Measurements from ENCODE around the gene NUDT21.
A peak's percentile ranks its signal among the peaks of the same experiment; 100 is the strongest.
"Not testable (repeated sequence)": the region's sequence is repeated elsewhere in the genome, so short reads cannot be mapped to it uniquely, and the experiment has no call there.

NUDT21 gene

DNA sequence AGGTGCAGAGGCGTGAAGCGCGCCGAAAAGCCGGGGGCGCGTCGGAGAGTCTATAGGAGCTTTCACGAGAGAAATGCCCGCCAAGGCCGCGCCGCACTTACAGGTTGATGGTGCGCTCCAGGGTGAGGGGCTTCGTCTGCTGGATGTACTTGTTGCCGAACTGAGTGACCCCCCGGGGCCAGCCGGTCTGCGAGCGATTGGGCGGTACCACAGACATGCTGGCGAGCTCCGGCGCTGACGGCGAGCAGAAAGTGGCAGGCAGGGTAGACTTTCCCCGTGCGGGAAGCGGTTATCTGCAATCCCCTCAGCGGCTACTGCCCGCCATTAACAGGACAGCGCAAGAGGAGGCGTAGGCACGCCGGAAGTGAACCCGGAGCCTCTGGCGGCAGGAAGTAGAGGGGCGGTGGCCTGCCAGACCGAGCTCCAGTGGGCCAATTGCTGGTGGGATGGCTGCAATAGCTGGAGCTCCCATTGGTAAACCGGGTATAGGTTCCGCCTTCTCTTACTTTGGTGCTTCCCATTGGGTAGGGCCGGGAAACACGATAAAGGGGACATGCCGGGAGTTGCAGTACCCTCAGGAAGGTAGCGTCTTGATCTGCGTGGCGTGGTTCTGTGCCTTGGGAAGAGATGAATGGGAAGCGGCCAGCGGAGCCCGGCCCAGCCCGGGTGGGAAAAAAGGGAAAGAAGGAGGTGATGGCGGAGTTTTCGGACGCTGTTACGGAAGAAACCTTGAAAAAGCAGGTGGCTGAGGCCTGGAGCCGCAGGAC lies at the start of gene NUDT21, which contains the start of gene OGFOD1:
NUDT21 (minus strand) TSS at position 347 of the 767 bp plus-strand sequence; CDS start at position 217, 130 bp downstream.
OGFOD1 (plus strand) TSS at position 569 of the 767 bp plus-strand sequence; CDS start at position 628, 59 bp downstream.
- DNase-seq (ENCODE audit: low read depth) = peak; percentile 88

DNA sequence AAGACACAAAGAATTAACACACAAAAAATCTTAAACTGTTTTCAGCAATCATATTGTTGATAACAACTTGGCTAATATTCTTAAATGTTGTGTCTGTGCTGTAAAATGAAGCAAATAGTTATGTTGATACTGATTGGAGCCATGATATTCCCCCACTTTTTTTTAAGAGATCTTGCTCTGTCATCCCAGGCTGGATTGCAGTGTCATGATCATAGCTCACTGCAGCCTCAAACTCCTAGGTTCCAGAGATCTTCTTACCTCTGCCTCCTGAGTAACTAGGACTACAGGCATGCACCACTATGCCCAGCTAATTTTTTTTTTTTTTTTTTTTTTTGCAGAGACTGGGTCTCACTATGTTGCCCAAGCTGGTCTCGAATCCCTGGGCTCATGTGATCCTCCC lies 42.7 kb upstream of the NUDT21 start:
- DNase-seq (ENCODE audit: low read depth) = no peak

DNA sequence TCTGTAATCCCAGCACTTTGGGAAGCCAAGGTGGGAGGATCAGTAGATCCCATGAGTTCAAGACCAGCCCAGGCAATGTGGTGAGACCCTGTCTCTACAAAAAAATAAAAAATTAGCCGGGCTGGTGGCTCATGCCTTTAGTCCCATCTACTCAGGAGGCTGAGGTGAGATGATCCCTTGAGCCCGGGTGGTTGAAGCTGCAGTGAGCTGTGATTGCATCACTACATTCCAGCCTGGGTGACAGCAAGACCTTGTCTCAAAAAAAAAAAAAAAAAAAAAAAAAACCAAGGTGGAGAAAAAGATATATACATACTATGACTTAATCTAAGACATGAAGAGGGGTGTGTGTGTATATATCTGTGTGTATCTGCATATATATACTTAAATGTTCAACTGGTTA lies 42.0 kb upstream of the NUDT21 start:
- DNase-seq (ENCODE audit: low read depth) = no peak

DNA sequence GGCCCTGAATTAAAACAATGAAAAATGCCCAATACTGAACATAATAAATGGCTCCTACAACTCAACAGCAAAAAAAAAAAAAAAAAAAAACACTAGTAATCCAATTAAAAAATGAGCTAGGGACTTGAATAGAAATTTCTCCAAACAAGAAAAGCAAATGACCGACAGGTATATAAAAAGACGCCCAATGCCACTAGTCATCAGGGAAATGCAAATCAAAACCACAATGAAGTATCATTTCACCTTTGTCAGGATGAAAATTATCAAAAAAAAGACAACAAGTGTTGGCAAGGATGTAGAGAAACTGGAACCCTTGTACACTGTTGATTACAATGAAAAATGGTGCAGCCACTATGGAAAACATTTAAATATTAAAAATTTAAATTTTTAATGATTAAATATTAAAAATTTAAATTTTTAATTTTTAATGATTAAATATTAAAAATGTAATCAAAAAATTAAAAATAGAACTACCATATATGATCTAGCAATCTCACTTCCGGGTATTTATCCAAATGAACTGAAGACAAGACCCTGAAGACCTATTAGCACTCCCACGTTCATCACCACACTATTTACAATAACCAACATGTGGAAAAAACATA lies 40.6 kb upstream of the NUDT21 start:
- no peak for DNase-seq (ENCODE audit: low read depth)

DNA sequence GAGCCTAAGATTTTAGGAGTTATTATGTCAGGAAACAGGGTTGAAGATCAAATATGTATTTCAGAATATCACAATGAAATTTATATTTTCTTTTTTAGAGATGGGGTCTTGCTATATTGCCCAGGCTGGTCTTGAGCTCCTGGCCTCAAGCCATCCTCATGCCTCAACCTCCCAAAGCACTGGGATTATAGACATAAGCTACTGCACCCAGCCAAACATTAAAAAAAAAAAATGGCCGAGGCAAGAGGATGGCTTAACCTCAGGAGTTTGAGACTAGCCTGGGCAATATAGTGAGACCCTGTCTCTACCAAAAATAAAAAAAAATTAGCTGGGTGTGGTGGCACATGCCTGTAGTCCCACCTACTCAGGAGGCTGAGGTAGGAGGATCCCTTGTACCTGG lies 37.7 kb upstream of the NUDT21 start:
- DNase-seq (ENCODE audit: low read depth) = not testable (repeated sequence)

DNA sequence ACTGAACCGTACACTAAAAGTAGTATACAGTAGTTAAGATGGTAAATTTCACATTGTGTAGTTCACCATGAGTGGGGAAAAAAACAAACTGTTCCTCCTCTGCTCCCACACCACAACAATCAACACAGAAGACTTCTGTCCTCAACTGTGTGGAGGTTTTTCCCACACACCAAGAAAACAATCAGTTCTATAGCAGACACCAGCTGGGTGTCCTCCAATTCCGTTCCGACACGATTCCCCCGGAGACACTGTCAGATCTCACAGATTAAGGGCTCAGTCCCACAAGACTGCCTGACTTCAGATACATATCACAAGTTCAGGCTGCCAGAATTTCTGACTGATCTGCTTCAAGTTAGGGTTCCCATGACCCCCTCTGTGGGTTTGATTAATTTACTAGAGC lies 36.9 kb upstream of the NUDT21 start:
- DNase-seq (ENCODE audit: low read depth) = no peak

DNA sequence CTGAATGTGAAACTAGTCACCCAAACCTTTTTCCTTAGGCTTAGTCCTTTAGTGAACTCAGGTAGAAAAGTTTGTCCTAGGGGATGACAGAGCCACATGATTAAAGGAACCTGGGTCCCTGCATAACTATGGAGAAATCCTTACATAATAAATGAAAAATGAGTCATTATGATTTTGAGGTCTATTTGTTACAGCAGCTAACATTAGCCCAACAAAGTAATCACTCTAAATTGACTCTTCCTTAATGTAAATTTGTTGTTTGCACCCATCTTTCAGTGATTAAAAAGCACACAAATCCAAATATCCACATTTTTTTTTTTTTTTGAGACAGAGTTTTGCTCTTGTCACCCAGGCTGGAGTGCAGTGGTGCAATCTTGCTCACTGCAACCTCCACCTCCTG lies 32.3 kb upstream of the NUDT21 start:
- no peak for DNase-seq (ENCODE audit: low read depth)

DNA sequence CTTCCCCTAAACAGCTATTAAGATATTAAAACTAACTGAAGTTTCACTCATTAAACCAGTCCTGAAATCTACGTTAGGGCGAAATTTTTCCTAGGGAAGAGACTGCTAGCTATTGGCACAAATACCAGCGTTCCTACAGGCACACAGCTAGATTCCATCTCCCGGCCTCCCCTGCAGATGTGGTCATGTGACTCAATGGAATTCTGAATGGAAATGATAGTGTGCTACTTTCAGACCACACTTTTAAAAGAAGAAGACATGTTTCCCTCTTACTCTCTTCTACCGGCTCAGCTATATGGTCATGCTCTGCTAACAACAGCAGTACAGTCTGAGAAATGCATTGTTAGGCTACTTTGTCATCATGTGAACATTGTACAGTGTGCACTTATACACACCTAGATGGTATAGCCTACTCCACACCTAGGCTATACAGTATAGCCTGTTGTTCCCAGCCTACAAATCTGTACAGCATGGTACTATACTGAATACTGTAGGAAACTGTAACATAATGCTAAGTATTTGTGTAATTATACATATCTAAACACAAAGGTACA lies 31.6 kb upstream of the NUDT21 start:
- no peak for DNase-seq (ENCODE audit: low read depth)

DNA sequence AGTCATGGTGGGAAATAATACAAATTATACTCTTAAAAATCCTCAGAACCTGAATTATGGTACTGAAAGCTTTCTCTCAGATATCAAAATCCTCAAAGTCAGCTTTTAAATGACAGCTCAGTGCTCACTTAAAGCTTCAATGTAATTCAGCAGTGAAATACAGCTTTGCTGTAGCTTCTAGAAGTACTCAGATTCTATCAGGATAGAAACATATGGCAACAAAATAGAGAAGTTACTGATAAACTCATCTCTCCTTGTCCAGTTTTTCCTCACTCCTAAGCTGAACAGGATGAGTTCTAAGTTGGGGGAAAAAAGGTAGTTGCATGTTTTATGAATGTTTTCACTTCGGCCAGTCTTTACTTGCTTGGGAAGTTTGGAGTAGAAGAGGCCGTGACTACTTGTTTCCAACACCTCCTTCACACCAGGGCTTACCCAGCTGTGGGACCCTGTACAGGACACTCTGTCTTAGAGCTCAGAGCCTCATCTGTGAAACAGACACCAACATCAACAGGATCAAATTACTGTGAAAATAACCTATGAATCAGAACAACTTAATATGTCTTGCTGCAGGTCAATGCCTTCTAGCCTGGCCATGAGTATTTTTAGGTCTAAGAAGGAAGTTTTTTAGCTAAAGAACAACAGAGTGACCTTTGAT lies 30.5 kb upstream of the NUDT21 start:
- no peak for DNase-seq (ENCODE audit: low read depth)

DNA sequence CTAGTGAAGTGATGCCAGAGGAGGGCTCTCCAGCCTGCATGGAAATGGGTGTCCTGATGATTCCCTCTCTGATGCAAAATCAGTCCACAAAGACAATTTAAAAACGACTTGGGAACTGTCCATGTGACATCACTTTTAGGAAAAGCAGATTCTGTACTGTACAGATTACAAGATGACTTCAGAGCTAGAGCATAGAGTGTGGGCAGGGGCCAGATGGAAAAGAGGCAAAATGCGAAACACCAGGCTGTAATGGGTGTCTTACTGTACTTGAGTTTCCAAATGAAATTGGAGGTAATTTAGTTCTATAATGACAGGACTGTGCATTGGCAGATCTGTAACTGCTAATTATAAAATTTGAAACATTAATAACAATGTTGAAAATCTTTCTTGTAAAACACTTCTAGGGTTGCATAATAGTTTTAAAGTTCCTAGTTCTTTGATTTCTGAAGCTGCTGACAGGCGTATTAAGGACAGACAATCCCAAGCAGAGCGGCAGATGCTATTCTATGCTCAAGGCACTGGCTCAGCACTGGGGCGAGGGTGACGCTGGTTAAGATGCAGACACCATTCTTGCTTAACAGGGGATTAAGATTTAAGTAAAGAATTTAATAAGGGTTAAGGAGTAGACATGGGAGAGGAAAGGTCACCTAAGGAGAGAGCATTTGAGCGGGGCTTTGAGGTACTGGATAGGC lies 29.8 kb upstream of the NUDT21 start:
- no peak for DNase-seq (ENCODE audit: low read depth)

DNA sequence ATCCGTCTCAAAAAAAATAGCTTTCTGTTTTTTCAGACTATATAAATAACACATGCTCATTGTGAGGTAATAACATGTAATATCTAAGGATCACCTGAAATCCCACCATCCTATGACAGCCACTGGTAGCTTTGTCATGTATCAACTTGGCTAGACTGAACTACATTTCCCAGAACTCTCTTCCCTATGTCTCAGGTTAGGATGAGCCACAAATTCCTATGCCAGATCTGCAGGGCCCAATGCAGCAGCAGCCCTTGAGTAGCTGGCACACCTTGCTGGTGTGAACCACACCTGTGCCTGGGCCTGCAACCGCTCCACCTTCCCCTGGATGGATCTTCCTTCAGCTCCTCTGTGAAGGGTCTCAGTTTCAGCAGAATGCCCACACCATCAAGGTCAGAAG lies 28.3 kb upstream of the NUDT21 start:
- no peak for DNase-seq (ENCODE audit: low read depth)

DNA sequence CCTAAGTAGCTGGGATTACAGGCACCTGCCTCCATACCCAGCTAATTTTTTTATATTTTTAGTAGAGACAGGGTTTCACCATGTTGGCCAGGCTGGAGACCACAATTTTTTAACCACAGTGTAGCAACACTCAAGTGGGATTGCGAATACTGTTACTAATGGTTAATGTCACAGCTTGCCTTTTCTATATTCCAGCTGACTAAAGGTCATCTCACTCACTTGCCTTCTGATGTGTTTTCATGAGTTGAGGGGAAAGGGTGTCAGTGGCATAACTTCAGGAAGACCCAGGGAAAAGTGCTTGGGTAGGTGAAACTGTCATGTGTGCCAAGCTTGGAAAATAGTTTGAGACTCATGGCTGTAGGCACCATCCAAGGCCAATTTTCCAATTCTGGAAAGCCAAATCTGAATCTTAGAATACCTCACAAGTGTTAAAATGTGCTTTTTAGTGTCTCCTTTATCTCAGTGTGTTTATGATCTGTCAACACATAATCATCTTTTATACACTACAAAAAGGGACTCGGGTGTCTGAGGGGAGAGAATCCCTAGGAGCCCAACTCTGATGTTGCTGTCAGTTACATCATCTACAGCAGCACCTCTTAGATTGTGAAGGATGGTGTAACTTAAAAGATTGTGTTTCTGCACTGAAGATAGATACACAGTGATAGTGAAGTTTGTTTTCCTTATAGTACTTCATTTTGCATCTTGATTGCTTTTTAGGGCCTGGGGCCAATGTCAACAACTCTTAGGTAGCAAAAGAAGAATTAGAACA lies 27.3 kb upstream of the NUDT21 start:
- DNase-seq (ENCODE audit: low read depth) = no peak

DNA sequence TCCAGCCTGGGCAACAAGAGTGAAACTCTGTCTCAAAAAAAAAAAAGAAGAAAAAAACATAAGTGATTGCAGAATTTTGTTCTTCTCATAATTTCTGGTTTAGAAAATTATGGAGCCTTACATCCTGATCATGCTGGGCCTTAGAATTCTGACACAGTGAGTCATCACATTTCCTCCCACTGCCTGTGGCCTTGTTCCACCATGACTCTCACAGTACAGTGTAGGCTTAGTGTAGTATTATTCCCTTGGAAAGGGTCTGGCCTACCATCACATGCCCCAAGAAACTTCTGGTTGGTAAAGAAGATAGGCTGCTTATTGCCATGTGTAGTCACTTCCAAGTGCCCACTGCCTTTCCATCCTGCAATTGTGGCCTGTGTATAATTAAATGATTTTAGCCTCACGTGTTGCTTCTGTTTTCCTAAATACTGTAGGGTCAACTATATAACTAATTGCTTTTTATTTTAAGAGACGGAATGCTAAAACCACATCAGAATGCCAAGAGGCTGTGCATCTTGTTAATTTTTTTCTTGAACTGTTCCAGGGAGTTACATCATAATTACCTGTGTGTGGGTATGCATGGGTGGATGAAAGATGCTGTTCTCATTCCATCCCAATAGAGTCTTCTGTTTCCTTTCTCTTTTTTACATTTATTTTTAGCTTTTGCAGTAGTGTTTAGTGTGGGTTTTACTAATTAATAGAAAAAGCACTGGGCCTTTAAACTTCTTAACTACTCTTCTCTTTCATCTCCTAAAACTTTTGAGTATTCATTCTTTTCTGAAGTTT lies 26.2 kb upstream of the NUDT21 start:
- no peak for DNase-seq (ENCODE audit: low read depth)

DNA sequence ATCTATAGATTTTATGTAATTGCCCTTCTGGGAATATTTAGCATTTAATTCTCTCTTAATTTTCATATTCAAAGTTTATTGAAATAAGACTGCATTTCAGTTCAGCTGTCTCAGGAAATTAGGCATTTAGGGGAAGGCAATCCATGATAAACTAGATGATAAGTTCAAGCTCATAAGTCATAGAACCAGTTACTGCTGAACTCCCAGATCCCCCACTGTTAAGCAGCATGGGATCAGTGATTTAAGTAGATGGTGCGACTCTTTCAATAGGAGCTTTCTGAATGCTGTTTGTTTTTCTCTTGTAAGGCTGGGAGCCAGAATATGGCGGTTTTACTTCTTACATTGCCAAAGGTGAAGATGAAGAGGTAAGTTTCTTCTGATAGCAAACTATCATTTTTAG lies 24.1 kb upstream of the NUDT21 start:
- no peak for DNase-seq (ENCODE audit: low read depth)

DNA sequence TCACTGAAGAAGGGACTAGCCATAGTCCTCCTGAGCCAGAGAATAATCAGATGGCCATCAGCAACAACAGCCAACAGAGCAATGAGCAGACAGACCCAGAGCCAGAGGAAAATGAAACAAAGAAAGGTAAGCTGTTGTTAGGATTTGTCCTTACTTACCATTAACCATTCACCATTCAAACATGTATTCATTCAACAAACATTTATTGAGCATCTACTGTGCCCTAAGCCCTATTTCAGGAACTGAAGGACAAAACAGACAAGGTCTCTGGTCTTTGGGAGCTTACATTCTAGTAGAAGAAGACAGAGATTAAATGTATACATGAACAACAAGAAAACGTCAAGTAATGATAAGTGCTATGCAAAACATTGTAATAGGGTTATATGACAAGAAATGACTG lies 19.5 kb upstream of the NUDT21 start:
- DNase-seq (ENCODE audit: low read depth) = no peak

DNA sequence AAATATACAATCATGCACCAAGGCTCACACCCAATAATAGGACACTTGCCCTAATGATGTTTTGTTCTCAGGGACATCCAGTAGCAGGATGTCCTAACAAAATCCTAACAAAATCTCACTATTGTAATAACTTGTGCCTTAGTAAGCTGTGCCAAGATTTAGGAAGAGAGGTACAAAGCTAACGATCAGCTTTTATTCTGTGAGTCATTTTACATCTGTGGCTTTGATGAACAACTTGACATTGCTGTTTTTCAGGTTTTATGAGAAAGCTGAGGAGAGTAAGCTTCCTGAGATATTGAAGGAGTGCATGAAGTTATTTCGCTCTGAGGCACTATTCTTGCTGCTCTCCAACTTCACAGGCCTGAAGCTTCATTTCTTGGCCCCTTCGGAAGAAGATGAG lies 19.1 kb upstream of the NUDT21 start:
- DNase-seq (ENCODE audit: low read depth) = no peak

DNA sequence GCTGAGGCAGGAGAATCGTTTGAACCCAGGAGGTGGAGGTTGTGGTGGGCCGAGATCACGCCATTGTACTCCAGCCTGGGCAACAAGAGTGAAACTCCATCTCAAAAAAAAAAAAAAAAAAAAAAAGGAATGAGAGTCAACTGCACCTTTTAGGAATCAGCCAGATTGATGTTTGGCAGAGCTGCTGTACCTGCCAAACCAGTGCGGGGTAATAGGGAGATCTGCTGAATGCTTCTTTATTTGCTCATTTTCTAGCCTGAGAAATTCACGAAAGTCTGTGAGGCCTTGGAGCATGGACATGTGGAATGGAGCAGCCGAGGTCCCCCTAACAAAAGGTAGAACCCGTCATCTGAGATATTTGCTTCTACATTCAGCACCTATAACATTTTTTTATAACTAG lies 18.6 kb upstream of the NUDT21 start:
- no peak for DNase-seq (ENCODE audit: low read depth)

DNA sequence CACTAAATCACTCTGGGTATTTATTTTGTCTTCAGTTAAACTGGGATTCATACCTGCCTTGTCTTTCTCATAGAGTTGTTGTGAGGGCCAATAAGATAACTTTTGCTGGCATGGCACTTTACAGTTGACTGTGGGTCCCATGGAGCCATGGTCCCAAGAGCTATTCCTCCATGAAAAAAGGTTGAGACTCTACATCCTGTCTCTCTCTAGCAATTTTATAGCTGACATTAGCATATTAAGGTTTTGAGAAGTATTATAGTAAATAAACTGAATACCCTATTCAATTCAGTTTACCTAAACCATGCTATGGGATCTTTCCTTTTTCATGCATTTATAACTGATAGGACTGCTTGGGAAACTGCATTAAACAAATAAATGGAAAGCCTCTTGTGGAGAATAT lies 17.7 kb upstream of the NUDT21 start:
- DNase-seq (ENCODE audit: low read depth) = no peak

DNA sequence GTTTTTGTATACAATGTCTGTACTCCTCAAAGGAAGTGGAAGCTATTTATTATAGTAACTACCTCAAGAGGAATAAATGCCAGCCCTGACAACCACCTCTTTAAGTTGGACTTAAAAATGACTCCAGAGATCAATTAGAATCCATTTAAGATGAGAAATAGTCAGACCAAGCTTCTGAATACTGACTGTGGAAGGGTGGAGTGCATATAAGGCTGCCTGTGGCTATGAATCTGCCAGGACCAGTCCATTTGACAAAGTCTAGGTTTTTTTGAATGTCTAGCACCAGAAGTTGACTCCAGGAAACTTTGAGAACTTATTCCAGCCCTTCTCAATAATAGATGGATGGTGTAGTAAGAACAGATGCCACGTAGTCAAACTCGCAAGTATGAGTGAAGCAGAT lies 15.2 kb upstream of the NUDT21 start:
- DNase-seq (ENCODE audit: low read depth) = no peak

DNA sequence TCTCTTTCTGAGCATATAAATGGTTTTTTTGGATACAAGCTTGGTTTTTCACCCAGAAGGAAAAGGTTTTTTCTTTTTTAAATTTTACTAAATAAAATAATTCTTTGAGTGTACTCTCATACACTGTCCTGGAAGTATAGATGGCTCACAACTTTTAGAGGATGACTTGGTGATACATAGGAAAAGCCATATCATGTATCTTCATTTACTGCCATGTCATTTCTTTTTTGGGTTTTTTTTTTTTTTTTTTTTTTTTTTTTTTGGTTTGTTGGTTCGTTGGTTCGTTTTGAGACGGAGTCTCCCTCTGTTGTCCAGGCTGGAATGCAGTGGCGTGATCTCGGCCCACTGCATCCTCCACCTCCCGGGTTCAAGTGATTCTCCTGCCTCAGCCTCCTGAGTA lies 12.0 kb upstream of the NUDT21 start:
- DNase-seq (ENCODE audit: low read depth) = no peak
